SU-DHL-6 (cell line): ENCODE data around the gene LHPP.

Experiments
- H2AFZ ChIP-seq: fragments of 200-600 bp; sonication (generic); 2 replicates; pipeline ENCODE4 v1.6.1; 2014; ENCODE audit warnings: low read depth, mild to moderate bottlenecking, moderate library complexity, mixed read lengths, antibody characterized with exemption, low read length; ENCODE audit not compliant: severe bottlenecking
- H3F3A ChIP-seq: fragments of 200-600 bp; shearing (Covaris generic); 2 replicates; pipeline ENCODE4 v1.6.0; 2016; ENCODE audit warnings: antibody characterized with exemption, mild to moderate bottlenecking; ENCODE audit not compliant: insufficient read depth
- H3K27ac ChIP-seq: fragments of 200-600 bp; sonication (generic); 2 replicates; pipeline ENCODE4 v1.5.1; 2016; ENCODE audit warnings: low read depth, mild to moderate bottlenecking, low read length, moderate library complexity, mixed read lengths
- H3K27me3 ChIP-seq: fragments of 200-600 bp; sonication (generic), shearing (Covaris generic); 2 replicates; pipeline ENCODE4 v1.6.0; 2014; ENCODE audit warnings: mild to moderate bottlenecking, low read length
- H3K36me3 ChIP-seq: fragments of 200-600 bp; sonication (generic); 2 replicates; pipeline ENCODE4 v1.6.1; 2014; ENCODE audit warnings: mild to moderate bottlenecking, low read length, mixed read lengths
- H3K4me2 ChIP-seq: fragments of 300-600, 200-600 bp; shearing (Covaris generic), sonication (generic); 2 replicates; pipeline ENCODE4 v1.6.0; 2014; ENCODE audit warnings: low read length, low read depth, mild to moderate bottlenecking; ENCODE audit not compliant: poor library complexity, severe bottlenecking
- H3K4me3 ChIP-seq: fragments of 200-600 bp; sonication (generic); 2 replicates; pipeline ENCODE4 v1.5.1; 2014; ENCODE audit warnings: antibody characterized with exemption, low read length, mild to moderate bottlenecking, mixed read lengths; ENCODE audit not compliant: insufficient read depth, poor library complexity, severe bottlenecking
- H3K79me2 ChIP-seq: fragments of 200-600 bp; sonication (generic); 2 replicates; pipeline ENCODE4 v1.6.1; 2014; ENCODE audit warnings: mild to moderate bottlenecking, low read length, moderate library complexity; ENCODE audit not compliant: insufficient read depth
- H3K9ac ChIP-seq: fragments of 200-600 bp; sonication (generic); 2 replicates; pipeline ENCODE4 v1.7.0; 2014; ENCODE audit warnings: mild to moderate bottlenecking, low read length
- H3K9me2 ChIP-seq: fragments of 200-600 bp; sonication (generic); replicated peaks from 2 replicates; pipeline ENCODE4 v1.6.1; 2014; ENCODE audit warnings: low read length; ENCODE audit not compliant: insufficient read depth
- H3K9me3 ChIP-seq: fragments of 200-600 bp; sonication (generic); 2 replicates; pipeline ENCODE4 v1.6.1; 2014; ENCODE audit warnings: low read length, mixed read lengths; ENCODE audit not compliant: insufficient read depth
- H4K20me1 ChIP-seq: fragments of 200-600 bp; sonication (generic); 2 replicates; pipeline ENCODE4 v1.6.1; 2014; ENCODE audit warnings: low read depth, mild to moderate bottlenecking, antibody characterized with exemption, low read length, moderate library complexity, mixed read lengths
- EZH2phosphoT487 ChIP-seq: fragments of 200-600 bp; sonication (generic), shearing (Covaris generic); conservative IDR thresholded peaks from 2 replicates; pipeline ENCODE4 v1.6.1; 2018; ENCODE audit warnings: mild to moderate bottlenecking, antibody characterized with exemption, low read length, moderate library complexity, mixed read lengths
- TF ChIP-seq, protein P1 (sequence below): fragments of 200-600 bp; sonication (generic); IDR thresholded peaks from one replicate; pipeline ENCODE4 v1.5.1; 2017; ENCODE audit warnings: antibody characterized with exemption, mild to moderate bottlenecking, low read length, moderate library complexity; ENCODE audit not compliant: insufficient read depth, poor library complexity, severe bottlenecking

Gene LHPP

DNA sequence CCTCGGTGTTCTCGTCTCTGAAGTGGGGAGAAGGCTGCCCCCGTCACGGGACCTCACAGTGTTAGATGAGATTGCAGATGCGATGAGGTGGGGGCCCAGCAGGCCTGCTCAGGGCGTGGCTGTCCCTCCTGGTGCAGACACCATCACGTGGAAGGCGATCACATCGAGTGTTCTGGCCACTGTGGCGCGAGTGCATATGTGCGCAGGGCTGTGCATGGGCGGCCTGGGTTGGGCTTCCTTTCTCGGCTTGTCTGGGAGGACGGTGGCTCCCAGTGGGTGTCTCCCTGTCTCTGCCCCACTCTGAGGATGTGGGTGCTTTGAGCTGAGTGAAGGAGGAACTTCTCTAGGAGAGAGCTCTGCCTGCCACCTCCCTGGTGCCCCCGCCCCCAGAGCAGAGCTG is 83.1 kb downstream of the LHPP start:
- H3K9me2 ChIP-seq = no peaks in the 10 kb centered on the region
- H4K20me1 ChIP-seq = no peaks in the 10 kb centered on the region
- TF ChIP-seq, protein P1, sequence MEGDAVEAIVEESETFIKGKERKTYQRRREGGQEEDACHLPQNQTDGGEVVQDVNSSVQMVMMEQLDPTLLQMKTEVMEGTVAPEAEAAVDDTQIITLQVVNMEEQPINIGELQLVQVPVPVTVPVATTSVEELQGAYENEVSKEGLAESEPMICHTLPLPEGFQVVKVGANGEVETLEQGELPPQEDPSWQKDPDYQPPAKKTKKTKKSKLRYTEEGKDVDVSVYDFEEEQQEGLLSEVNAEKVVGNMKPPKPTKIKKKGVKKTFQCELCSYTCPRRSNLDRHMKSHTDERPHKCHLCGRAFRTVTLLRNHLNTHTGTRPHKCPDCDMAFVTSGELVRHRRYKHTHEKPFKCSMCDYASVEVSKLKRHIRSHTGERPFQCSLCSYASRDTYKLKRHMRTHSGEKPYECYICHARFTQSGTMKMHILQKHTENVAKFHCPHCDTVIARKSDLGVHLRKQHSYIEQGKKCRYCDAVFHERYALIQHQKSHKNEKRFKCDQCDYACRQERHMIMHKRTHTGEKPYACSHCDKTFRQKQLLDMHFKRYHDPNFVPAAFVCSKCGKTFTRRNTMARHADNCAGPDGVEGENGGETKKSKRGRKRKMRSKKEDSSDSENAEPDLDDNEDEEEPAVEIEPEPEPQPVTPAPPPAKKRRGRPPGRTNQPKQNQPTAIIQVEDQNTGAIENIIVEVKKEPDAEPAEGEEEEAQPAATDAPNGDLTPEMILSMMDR = no peak
- no peak for TF ChIP-seq EZH2phosphoT487
- H3K27ac ChIP-seq = peak overlapping the region; percentile 98
- no peaks in the 10 kb centered on the region for H3K9me3 ChIP-seq
- H3K79me2 ChIP-seq = no peaks in the 10 kb centered on the region
- peak overlapping the region; percentile 77 for H3K9ac ChIP-seq
- H3K4me3 ChIP-seq = peak overlapping the region; percentile 3
- H3K4me2 ChIP-seq = peak overlapping the region; percentile 73
- H3K27me3 ChIP-seq = no peaks in the 10 kb centered on the region
- H3F3A ChIP-seq = peaks cover 81% of the 10 kb centered on the region
- no peak overlapping the region for H2AFZ ChIP-seq
- H3K36me3 ChIP-seq = no peaks in the 10 kb centered on the region

DNA sequence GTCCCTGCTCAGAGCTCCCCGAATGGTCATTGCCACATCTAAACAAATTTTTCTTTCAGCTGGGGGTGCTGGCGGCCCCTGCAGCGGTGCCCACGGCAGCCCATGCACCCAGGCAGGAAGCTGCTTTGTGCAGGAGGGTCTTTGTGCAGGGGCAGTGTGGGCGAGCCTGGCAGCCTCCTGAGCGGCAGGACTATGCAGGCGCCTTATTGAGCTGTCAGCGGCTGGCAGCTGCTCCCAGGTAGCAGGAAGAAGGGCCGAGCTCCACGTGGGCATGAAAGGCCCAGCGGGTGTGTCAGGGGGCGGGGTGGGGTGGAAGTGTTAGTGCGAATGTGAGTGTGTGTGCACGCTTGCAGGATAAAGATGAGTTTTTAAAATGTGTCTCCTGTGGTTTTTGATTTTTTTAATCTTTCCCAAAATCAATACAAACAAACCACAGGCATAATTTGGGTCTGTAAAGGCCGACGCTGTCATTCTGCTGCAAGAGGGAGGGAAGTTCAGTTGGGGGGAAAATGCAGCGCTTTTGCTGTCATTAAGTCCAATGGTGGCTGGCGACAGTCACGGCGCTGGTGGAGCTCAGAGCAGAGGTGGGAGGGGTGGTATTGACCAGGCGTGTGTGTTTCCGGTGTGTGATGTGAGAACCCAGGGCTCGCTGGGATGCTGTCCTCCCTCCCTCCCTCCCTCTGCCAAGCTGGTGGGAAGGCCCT is 83.9 kb downstream of the LHPP start:
- Histone ChIP-seq H3K4me2 (peak overlapping the region; percentile 73), H3K9ac (peak overlapping the region; percentile 77)
- TF ChIP-seq, protein P1 = no peak
- no peak for TF ChIP-seq EZH2phosphoT487

DNA sequence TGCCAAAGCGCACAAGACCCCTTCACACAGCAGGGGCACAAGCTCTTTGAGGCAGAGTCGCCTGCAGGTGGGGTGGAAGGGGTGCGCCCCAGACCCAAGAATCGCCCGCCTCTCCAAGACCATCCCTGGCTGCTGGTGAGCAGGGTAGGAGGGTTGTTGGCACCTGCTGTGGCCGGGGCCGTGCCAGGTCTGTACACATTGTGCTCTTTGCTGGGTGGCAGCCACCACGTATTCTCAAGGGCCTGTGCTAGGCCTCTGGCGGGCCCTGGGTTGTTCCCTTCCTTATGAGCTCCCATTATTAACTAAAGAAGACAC is 84.4 kb downstream of the LHPP start:
- H3F3A ChIP-seq = peaks cover 74% of the 10 kb centered on the region
- TF ChIP-seq, protein P1 = no peak
- no peak for TF ChIP-seq EZH2phosphoT487
- H3K27me3 ChIP-seq = no peaks in the 10 kb centered on the region
- no peak overlapping the region for H2AFZ ChIP-seq
- no peaks in the 10 kb centered on the region for H3K79me2 ChIP-seq
- peak overlapping the region; percentile 3 for H3K4me3 ChIP-seq
- H3K36me3 ChIP-seq = no peaks in the 10 kb centered on the region
- H3K9me3 ChIP-seq = no peaks in the 10 kb centered on the region
- no peaks in the 10 kb centered on the region for H4K20me1 ChIP-seq
- peak overlapping the region; percentile 73 for H3K4me2 ChIP-seq
- peak overlapping the region; percentile 77 for H3K9ac ChIP-seq
- peak overlapping the region; percentile 98 for H3K27ac ChIP-seq
- H3K9me2 ChIP-seq = no peaks in the 10 kb centered on the region

More for the DNA sequence above, 83.9 kb downstream of the LHPP start:
- no peaks in the 10 kb centered on the region for H3K9me2 ChIP-seq
- H3K79me2 ChIP-seq = no peaks in the 10 kb centered on the region
- no peaks in the 10 kb centered on the region for H4K20me1 ChIP-seq
- no peaks in the 10 kb centered on the region for H3K9me3 ChIP-seq
- H3K36me3 ChIP-seq = no peaks in the 10 kb centered on the region
- H3K4me3 ChIP-seq = peak overlapping the region; percentile 3
- peak overlapping the region; percentile 98 for H3K27ac ChIP-seq
- no peaks in the 10 kb centered on the region for H3K27me3 ChIP-seq
- H3F3A ChIP-seq = peaks cover 79% of the 10 kb centered on the region
- H2AFZ ChIP-seq = no peak overlapping the region
